SK-N-SH (cell line): Measurements from ENCODE around the gene SMYD3.

Source experiments
- CHD2 ChIP-seq: fragments of 150-350 bp; IDR thresholded peaks from 2 replicates; pipeline ENCODE4 v1.6.1; 2018; ENCODE audit warnings: low read length; ENCODE audit not compliant: partially characterized antibody
- CTCF ChIP-seq: fragments of 200-600 bp; sonication (generic); IDR thresholded peaks from 2 replicates; pipeline ENCODE4 v1.6.1; 2017; ENCODE audit warnings: antibody characterized with exemption, mild to moderate bottlenecking, moderate library complexity
- FOXJ3 ChIP-seq: sonication (generic); formaldehyde crosslinking; IDR thresholded peaks from 2 replicates; pipeline ENCODE4 v1.5.1; 2020; ENCODE audit warnings: mild to moderate bottlenecking, missing genetic modification reagents
- JUND ChIP-seq: IDR thresholded peaks from 2 replicates; pipeline ENCODE4 v1.4.0; 2012
- NRF1 ChIP-seq: IDR thresholded peaks from 2 replicates; pipeline ENCODE4 v1.6.1; 2012; ENCODE audit warnings: low read depth, mild to moderate bottlenecking, low read length
- POLR2AphosphoS5 ChIP-seq: IDR thresholded peaks from 2 replicates; pipeline ENCODE4 v1.6.1; 2012; ENCODE audit warnings: low read depth, low read length
- RFX5 ChIP-seq: IDR thresholded peaks from 2 replicates; pipeline ENCODE4 v1.6.1; 2012; ENCODE audit warnings: mild to moderate bottlenecking, improper control_type of control experiment, low read length
- SMC3 ChIP-seq: IDR thresholded peaks from 2 replicates; pipeline ENCODE4 v1.6.1; 2012; ENCODE audit warnings: low read depth, low read length, improper control_type of control experiment
- TAF1 ChIP-seq: IDR thresholded peaks from 2 replicates; pipeline ENCODE4 v1.6.1; 2012; ENCODE audit warnings: low read depth, mild to moderate bottlenecking, low read length, moderate library complexity, borderline replicate concordance
- TCF12 ChIP-seq: IDR thresholded peaks from 2 replicates; pipeline ENCODE4 v1.4.0; 2012
- YY1 ChIP-seq: IDR thresholded peaks from 2 replicates; pipeline ENCODE4 v1.4.0; 2012; ENCODE audit warnings: low read depth, mild to moderate bottlenecking
- TF ChIP-seq, protein P1 (sequence below): IDR thresholded peaks from 2 replicates; pipeline ENCODE4 v1.6.1; 2012; ENCODE audit warnings: mild to moderate bottlenecking, low read depth, low read length, moderate library complexity

GRCh38 chr1:246068619-246069509 is 438.2 kb downstream of the SMYD3 start:
- TF ChIP-seq TAF1, result no peak
- no peak for TF ChIP-seq CTCF
- TF ChIP-seq POLR2AphosphoS5, result no peak
- no peak for TF ChIP-seq TCF12
- no peak for TF ChIP-seq NRF1
- TF ChIP-seq, protein P1, sequence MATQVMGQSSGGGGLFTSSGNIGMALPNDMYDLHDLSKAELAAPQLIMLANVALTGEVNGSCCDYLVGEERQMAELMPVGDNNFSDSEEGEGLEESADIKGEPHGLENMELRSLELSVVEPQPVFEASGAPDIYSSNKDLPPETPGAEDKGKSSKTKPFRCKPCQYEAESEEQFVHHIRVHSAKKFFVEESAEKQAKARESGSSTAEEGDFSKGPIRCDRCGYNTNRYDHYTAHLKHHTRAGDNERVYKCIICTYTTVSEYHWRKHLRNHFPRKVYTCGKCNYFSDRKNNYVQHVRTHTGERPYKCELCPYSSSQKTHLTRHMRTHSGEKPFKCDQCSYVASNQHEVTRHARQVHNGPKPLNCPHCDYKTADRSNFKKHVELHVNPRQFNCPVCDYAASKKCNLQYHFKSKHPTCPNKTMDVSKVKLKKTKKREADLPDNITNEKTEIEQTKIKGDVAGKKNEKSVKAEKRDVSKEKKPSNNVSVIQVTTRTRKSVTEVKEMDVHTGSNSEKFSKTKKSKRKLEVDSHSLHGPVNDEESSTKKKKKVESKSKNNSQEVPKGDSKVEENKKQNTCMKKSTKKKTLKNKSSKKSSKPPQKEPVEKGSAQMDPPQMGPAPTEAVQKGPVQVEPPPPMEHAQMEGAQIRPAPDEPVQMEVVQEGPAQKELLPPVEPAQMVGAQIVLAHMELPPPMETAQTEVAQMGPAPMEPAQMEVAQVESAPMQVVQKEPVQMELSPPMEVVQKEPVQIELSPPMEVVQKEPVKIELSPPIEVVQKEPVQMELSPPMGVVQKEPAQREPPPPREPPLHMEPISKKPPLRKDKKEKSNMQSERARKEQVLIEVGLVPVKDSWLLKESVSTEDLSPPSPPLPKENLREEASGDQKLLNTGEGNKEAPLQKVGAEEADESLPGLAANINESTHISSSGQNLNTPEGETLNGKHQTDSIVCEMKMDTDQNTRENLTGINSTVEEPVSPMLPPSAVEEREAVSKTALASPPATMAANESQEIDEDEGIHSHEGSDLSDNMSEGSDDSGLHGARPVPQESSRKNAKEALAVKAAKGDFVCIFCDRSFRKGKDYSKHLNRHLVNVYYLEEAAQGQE, result no peak
- TF ChIP-seq JUND, result no peak
- no peak for TF ChIP-seq SMC3
- TF ChIP-seq YY1, result no peak
- TF ChIP-seq FOXJ3 (CRISPR knock-in tag), result no peak
- no peak for TF ChIP-seq CHD2
- no peak for TF ChIP-seq RFX5
